Cardiac muscle cell (in vitro differentiated cells and primary cell): ENCODE results near the gene XRRA1. TPM values are rescaled to one million over a fixed set of nuclear protein-coding genes. Genes with fewer than 3 reads are reported as not detected.
A peak's percentile ranks its signal among the peaks of the same experiment; 100 is the strongest.
"Not testable (repeated sequence)": the region's sequence is repeated elsewhere in the genome, so short reads cannot be mapped to it uniquely, and the experiment has no call there.

Experiments used
- DNase-seq, 2 donors: peaks; one replicate each; pipeline versions ENCODE4 v3.0.0 to v3.0.0-alpha.2; 2010 to 2017; ENCODE audit warnings: low read depth in 1 of 2, low spot score in 1 of 2
- H3K27ac ChIP-seq: fragments of 200-600 bp; sonication (generic); 2 replicates; pipeline ENCODE4 v1.5.1; 2016
- H3K27me3 ChIP-seq: fragments of 200-600 bp; sonication (generic); 2 replicates; pipeline ENCODE4 v1.6.0; 2016; ENCODE audit warnings: control low read depth
- H3K36me3 ChIP-seq: fragments of 200-600 bp; sonication (generic); 2 replicates; pipeline ENCODE4 v1.5.1; 2016; ENCODE audit warnings: control low read depth
- H3K4me1 ChIP-seq: fragments of 200-600 bp; sonication (generic); 2 replicates; pipeline ENCODE4 v1.8.1; 2017; ENCODE audit warnings: low read depth, mild to moderate bottlenecking, mixed run types
- H3K4me3 ChIP-seq: fragments of 200-600 bp; sonication (generic); 2 replicates; pipeline ENCODE4 v1.5.1; 2016; ENCODE audit warnings: mild to moderate bottlenecking
- H3K9me3 ChIP-seq: fragments of 200-600 bp; sonication (generic); 2 replicates; pipeline ENCODE4 v1.5.1; 2017; ENCODE audit warnings: low read depth, mild to moderate bottlenecking, control low read depth
- polyA plus RNA-seq: library from polyadenylated mRNA; unstranded; fragments of >200 nt; fragmentation: Nextera tagmentation; extraction: Ambion mirVana; gene quantifications from 2 replicates; pipeline ENCODE4 v1.2.1, GENCODE V29; 2016
- total RNA-seq: library from RNA; depleted of rRNA; stranded (reverse); fragments of >200 nt; gene quantifications from 2 replicates; pipeline ENCODE4 v1.2.3, GENCODE V29; 2016
- TF ChIP-seq, protein P1 (sequence below): IDR thresholded peaks from 2 replicates; pipeline ENCODE4 v1.5.1; 2012; ENCODE audit warnings: low read depth, mild to moderate bottlenecking, low read length

The XRRA1 gene
- total RNA-seq (15.2 and 35.9 TPM in 2 replicates), polyA plus RNA-seq (16.0 and 20.2 TPM in 2 replicates)

GRCh38 chr11:74948898-74949752, at the start of gene XRRA1, which contains the start of gene SPCS2:
Gene XRRA1, minus strand, starts transcription at chr11:74949091. Its CDS starts 8,213 bp downstream, at chr11:74940878.
Gene SPCS2, plus strand, starts transcription at chr11:74949266. Its CDS starts 20 bp downstream, at chr11:74949286.
- Histone ChIP-seq H3K27me3 (no peaks in the 10 kb centered on the region), H3K4me3 (peak within 1 kb of the TSS; percentile 87), H3K4me1 (peaks cover 24% of the 10 kb centered on the region), H3K9me3 (no peaks in the 10 kb centered on the region), H3K36me3 (no peaks in the 10 kb centered on the region), H3K27ac (peak within 1 kb of the TSS; percentile 76)
- TF ChIP-seq, protein P1, sequence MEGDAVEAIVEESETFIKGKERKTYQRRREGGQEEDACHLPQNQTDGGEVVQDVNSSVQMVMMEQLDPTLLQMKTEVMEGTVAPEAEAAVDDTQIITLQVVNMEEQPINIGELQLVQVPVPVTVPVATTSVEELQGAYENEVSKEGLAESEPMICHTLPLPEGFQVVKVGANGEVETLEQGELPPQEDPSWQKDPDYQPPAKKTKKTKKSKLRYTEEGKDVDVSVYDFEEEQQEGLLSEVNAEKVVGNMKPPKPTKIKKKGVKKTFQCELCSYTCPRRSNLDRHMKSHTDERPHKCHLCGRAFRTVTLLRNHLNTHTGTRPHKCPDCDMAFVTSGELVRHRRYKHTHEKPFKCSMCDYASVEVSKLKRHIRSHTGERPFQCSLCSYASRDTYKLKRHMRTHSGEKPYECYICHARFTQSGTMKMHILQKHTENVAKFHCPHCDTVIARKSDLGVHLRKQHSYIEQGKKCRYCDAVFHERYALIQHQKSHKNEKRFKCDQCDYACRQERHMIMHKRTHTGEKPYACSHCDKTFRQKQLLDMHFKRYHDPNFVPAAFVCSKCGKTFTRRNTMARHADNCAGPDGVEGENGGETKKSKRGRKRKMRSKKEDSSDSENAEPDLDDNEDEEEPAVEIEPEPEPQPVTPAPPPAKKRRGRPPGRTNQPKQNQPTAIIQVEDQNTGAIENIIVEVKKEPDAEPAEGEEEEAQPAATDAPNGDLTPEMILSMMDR: no peak
- DNase-seq: peak; percentile 99

- H3K27me3 ChIP-seq: no peaks in the 10 kb centered on the region
These were observed 44.0 kb upstream of the XRRA1 start for GRCh38 chr11:74992852-74993251.

DNA sequence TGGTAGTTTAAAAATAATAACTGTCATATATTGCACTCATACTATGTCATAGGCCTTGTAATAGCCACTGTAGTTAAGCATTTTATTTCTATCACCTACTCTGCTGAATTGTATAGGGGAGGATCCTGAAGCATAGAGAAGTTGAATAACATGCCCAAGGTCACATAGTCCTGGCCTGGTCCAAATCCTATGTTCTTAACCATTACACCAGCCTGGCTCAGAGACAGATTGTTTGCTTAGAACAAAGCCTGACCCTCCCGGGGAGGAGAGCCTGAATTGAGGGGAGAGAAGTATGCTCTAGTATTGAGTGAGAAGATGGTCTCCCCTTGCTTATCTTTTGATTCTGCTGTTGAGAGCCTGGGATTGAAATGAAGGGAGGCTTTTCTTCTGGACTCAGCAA, 42.0 kb upstream of the XRRA1 start:
- Histone ChIP-seq H3K36me3 (peaks cover 3% of the 10 kb centered on the region), H3K9me3 (no peaks in the 10 kb centered on the region), H3K27ac (no peak overlapping the region), H3K27me3 (no peaks in the 10 kb centered on the region), H3K4me1 (peaks cover 5% of the 10 kb centered on the region), H3K4me3 (no peak overlapping the region)
- no peak for DNase-seq
- TF ChIP-seq, protein P1: no peak

More at GRCh38 chr11:74992852-74993251, 44.0 kb upstream of the XRRA1 start:
- no peak overlapping the region for H3K27ac ChIP-seq
- TF ChIP-seq, protein P1: no peak
- H3K9me3 ChIP-seq: no peaks in the 10 kb centered on the region
- peaks cover 5% of the 10 kb centered on the region for H3K4me1 ChIP-seq
- no peak for DNase-seq
- peaks cover 5% of the 10 kb centered on the region for H3K36me3 ChIP-seq
- no peak overlapping the region for H3K4me3 ChIP-seq

DNA sequence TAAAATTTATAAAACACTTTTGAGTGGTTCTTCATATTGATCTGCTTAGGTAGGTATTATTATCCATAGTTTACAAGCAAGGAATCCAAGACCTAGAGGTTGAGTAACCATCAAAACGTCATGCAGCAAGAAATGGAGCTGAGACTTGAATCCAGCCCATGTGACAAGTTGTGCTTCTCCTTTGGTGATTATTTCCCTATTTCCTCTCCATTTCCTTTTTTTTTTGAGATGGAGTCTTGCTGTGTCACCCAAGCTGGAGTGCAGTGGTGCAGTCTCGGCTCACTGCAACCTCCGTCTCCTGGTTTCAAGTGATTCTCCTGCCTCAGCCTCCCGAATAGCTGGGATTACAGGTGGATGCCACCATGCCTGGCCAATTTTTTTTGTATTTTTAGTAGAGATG, 41.3 kb upstream of the XRRA1 start:
- DNase-seq, H3K27ac ChIP-seq, H3K27me3 ChIP-seq, H3K9me3 ChIP-seq, H3K4me1 ChIP-seq, H3K36me3 ChIP-seq: not testable (repeated sequence)
- H3K4me3 ChIP-seq: peak overlapping the region; percentile 58

DNA sequence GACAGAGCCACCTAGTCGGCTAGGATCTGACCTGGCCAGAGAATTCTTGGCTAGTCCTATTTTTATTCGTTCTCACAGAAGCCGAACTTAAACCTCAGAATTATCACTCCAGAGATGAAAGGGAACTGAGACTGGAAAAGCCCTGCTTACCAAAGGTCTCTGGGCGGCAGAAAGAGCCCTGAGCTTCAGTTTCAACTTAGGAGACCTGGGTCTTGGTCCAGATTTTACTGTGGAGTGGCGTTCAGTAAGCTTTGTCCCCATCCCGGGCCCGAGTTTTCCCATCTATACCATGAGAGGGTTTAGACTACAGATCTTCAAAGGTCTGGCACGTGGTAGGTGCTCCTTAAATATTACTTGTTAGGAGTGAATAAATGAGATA, 40.4 kb upstream of the XRRA1 start:
- peaks cover 5% of the 10 kb centered on the region for H3K4me1 ChIP-seq
- peak in 1 of 2 donors; percentile 29 for DNase-seq
- TF ChIP-seq, protein P1: no peak
- peak overlapping the region; percentile 58 for H3K4me3 ChIP-seq
- H3K27ac ChIP-seq: peak overlapping the region; percentile 74
- no peaks in the 10 kb centered on the region for H3K9me3 ChIP-seq
- H3K36me3 ChIP-seq: no peaks in the 10 kb centered on the region
- no peaks in the 10 kb centered on the region for H3K27me3 ChIP-seq
